AG04450 (cell line): ENCODE data around the gene CYB5RL. TPM values are rescaled to one million over a fixed set of nuclear protein-coding genes. Genes with fewer than 3 reads are reported as not detected.

Experiments
- CTCF ChIA-PET: fragments of 300-600, 350-600 bp; formaldehyde crosslinking; extraction: SDS; loops from one replicate; lab custom pipeline; 2022; ENCODE audit warnings: antibody characterized with exemption, inconsistent platforms; lab: Charles Lee
- POLR2A ChIA-PET: fragments of 350-600 bp; formaldehyde crosslinking; extraction: SDS; loops from one replicate; lab custom pipeline; 2021; ENCODE audit warnings: antibody characterized with exemption, inconsistent platforms; lab: Yijun Ruan, JAX
- DNase-seq: peaks from one replicate; pipeline ENCODE4 v3.0.0-alpha.2; 2011; ENCODE audit warnings: low read depth, low spot score
- H3K27ac ChIP-seq: one replicate; pipeline ENCODE4 v1.5.1; 2012; ENCODE audit warnings: low read depth, low read length, control low read depth
- H3K27me3 ChIP-seq: one replicate; pipeline ENCODE4 v1.6.0; 2012; ENCODE audit warnings: low read length; ENCODE audit not compliant: control insufficient read depth, insufficient read depth
- H3K4me3 ChIP-seq: 2 replicates; pipeline ENCODE4 v1.5.1; 2011; ENCODE audit warnings: mild to moderate bottlenecking, low read depth, low read length, control low read depth
- H3K9me3 ChIP-seq: 2 replicates; pipeline ENCODE4 v1.5.1; 2012; ENCODE audit warnings: low read length; ENCODE audit not compliant: control insufficient read depth, insufficient read depth
- polyA plus RNA-seq: library from polyadenylated mRNA; depleted of rRNA; stranded (reverse); fragments of >200 nt; gene quantifications from 2 replicates; pipeline ENCODE4 v1.2.3, GENCODE V29; 2011
- TF ChIP-seq, protein P1 (sequence below): IDR thresholded peaks from 2 replicates; pipeline ENCODE4 v1.5.1; 2011; ENCODE audit warnings: low read depth, low read length, control low read depth, inconsistent platforms

The CYB5RL gene
- polyA plus RNA-seq, 1 experiment, result 4.1 TPM

GRCh38 chr1:54165146-54165545 is 34.7 kb downstream of the CYB5RL start:
- POLR2A ChIA-PET, result no interaction called here
- no peak for DNase-seq
- TF ChIP-seq, protein P1, sequence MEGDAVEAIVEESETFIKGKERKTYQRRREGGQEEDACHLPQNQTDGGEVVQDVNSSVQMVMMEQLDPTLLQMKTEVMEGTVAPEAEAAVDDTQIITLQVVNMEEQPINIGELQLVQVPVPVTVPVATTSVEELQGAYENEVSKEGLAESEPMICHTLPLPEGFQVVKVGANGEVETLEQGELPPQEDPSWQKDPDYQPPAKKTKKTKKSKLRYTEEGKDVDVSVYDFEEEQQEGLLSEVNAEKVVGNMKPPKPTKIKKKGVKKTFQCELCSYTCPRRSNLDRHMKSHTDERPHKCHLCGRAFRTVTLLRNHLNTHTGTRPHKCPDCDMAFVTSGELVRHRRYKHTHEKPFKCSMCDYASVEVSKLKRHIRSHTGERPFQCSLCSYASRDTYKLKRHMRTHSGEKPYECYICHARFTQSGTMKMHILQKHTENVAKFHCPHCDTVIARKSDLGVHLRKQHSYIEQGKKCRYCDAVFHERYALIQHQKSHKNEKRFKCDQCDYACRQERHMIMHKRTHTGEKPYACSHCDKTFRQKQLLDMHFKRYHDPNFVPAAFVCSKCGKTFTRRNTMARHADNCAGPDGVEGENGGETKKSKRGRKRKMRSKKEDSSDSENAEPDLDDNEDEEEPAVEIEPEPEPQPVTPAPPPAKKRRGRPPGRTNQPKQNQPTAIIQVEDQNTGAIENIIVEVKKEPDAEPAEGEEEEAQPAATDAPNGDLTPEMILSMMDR, result no peak
- CTCF ChIA-PET, result no interaction called here
- Histone ChIP-seq H3K27me3 (peaks cover 2% of the 10 kb centered on the region), H3K27ac (no peak overlapping the region), H3K4me3 (no peak overlapping the region), H3K9me3 (no peaks in the 10 kb centered on the region)

GRCh38 chr1:54163573-54163972 is 36.3 kb downstream of the CYB5RL start:
- ChIA-PET CTCF (no interaction called here), POLR2A (no interaction called here)
- H3K9me3 ChIP-seq, result no peaks in the 10 kb centered on the region
- TF ChIP-seq, protein P1, result no peak
- H3K27me3 ChIP-seq, result peaks cover 5% of the 10 kb centered on the region
- H3K4me3 ChIP-seq, result no peak overlapping the region
- H3K27ac ChIP-seq, result no peak overlapping the region
- DNase-seq, result no peak

GRCh38 chr1:54163051-54163450 is 36.8 kb downstream of the CYB5RL start:
- Histone ChIP-seq H3K4me3 (no peak overlapping the region), H3K27ac (no peak overlapping the region), H3K27me3 (peaks cover 5% of the 10 kb centered on the region), H3K9me3 (no peaks in the 10 kb centered on the region)
- DNase-seq, result no peak
- TF ChIP-seq, protein P1, result no peak
- ChIA-PET CTCF (no interaction called here), POLR2A (no interaction called here)

DNA sequence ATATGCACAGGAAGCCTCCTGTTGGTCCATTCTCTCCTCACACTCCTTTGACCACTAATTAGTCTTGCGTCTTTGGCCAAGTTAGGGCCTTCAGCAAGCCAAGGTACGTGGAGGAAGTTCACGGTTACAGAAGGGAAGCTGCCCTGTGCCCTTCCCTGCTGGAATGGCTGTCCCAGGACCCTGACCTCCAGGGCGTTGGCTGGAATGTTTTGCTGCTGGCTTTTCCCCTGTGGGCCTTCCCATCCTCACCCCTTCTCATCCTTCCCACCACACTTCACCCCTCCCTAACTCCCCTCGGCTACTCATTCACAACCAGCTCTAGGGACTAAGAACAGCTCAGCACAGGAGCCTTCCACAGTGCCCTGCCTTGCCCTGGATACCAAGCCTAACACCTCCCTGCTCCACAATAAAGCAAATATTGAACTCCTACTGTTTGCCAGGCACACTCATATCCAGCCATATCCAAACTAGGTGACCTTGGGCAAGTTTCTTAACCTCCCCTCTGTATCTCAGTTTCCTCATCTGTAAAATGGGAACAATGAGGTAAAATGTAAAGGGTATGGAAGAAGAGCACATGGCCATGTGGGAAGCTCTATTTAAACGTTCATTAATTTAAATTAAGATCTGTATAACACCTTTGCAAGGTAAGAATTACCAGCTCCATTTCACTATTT is 38.2 kb downstream of the CYB5RL start:
- POLR2A ChIA-PET, result no interaction called here
- CTCF ChIA-PET, result no interaction called here
- Histone ChIP-seq H3K27ac (no peak overlapping the region), H3K9me3 (no peaks in the 10 kb centered on the region), H3K27me3 (peaks cover 5% of the 10 kb centered on the region), H3K4me3 (no peak overlapping the region)
- no peak for DNase-seq
- TF ChIP-seq, protein P1, result no peak

DNA sequence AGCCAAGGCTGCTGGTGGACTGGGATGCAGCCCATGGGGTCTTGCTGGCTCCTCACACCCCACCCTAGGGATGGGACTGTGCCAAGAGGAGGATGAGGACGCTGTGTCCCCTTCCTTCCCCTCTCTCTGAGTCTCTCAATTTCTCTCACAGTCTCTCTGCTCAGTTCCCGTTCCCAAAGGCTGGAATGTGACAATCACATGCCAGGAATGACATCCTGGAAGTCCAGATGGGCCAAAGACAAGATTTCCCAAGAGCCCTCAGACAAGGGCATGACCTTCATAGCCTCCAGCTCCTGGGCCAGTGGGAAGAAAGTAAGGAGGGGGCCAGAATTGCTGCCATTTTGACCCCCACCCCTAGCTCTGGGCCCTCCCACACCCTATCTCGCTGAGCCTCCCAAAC is 39.5 kb downstream of the CYB5RL start:
- no peak for DNase-seq
- H3K27ac ChIP-seq, result no peak overlapping the region
- CTCF ChIA-PET, result no interaction called here

More for the DNA sequence above, 39.5 kb downstream of the CYB5RL start:
- POLR2A ChIA-PET, result no interaction called here
- no peaks in the 10 kb centered on the region for H3K9me3 ChIP-seq
- H3K27me3 ChIP-seq, result peaks cover 5% of the 10 kb centered on the region
- TF ChIP-seq, protein P1, result no peak
- H3K4me3 ChIP-seq, result no peak overlapping the region
